GM12891 (cell line): ENCODE measurements around the gene NKD1.

Experiments
- POLR2A ChIP-seq: IDR thresholded peaks from 2 replicates; pipeline ENCODE4 v1.6.1; 2011; ENCODE audit warnings: low read depth, low read length, control low read depth
- POLR2AphosphoS5 ChIP-seq: IDR thresholded peaks from 2 replicates; pipeline ENCODE4 v1.6.1; 2011; ENCODE audit warnings: low read depth, low read length, control low read depth
- POU2F2 ChIP-seq: IDR thresholded peaks from 2 replicates; pipeline ENCODE4 v1.6.1; 2011; ENCODE audit warnings: low read depth, mild to moderate bottlenecking, control low read depth, low read length, moderate library complexity
- SPI1 ChIP-seq: IDR thresholded peaks from 2 replicates; pipeline ENCODE4 v1.6.1; 2011; ENCODE audit warnings: low read depth, low read length, control low read depth
- TAF1 ChIP-seq: IDR thresholded peaks from 2 replicates; pipeline ENCODE4 v1.6.1; 2011; ENCODE audit warnings: low read depth, low read length, control low read depth

GRCh38 chr16:50651835-50652438, 103.7 kb downstream of the NKD1 start:
- TF ChIP-seq POLR2A: no peak
- TF ChIP-seq POLR2AphosphoS5: no peak
- no peak for TF ChIP-seq TAF1
- no peak for TF ChIP-seq SPI1
- no peak for TF ChIP-seq POU2F2
